Heart right ventricle (tissue), 16 donors: ENCODE results near the gene LPAR1. TPM values are rescaled to one million over a fixed set of nuclear protein-coding genes. Genes with fewer than 3 reads are reported as not detected.

Experiments used
- ATAC-seq, 8 donors: fragments of 200-7000 bp; cut with Tn5 transposase; one replicate each; pipeline ENCODE4 v1.9.1; 2020; ENCODE audit warnings: mild to moderate bottlenecking in 8 of 8, moderate library complexity in 8 of 8, moderate number of reproducible peaks in 1 of 8
- DNase-seq, 2 donors: peaks; one replicate each; pipeline ENCODE4 v3.0.0-alpha.2; 2020
- H3K27ac ChIP-seq, 10 donors: fragments of 200-600 bp; sonication (generic) in 2 of 10; one replicate each; pipeline versions ENCODE4 v1.5.0 to v1.8.0; 2020 to 2022; ENCODE audit warnings: mild to moderate bottlenecking in 3 of 10
- H3K27me3 ChIP-seq, 7 donors: fragments of 200-600 bp; one replicate each; pipeline ENCODE4 v1.8.0; 2021 to 2022; ENCODE audit warnings: mild to moderate bottlenecking in 2 of 7
- H3K36me3 ChIP-seq, 9 donors: fragments of 200-600 bp; sonication (generic) in 1 of 9; one replicate each; pipeline versions ENCODE4 v1.5.0 to v1.8.0; 2020 to 2022; ENCODE audit warnings: mild to moderate bottlenecking in 2 of 9
- H3K4me1 ChIP-seq, 9 donors: fragments of 200-600 bp; sonication (generic) in 1 of 9; one replicate each; pipeline versions ENCODE4 v1.5.0 to v1.8.0; 2020 to 2022; ENCODE audit warnings: mild to moderate bottlenecking in 4 of 9
- H3K4me3 ChIP-seq, 10 donors: fragments of 200-600 bp; sonication (generic) in 2 of 10; one replicate each; pipeline versions ENCODE4 v1.5.0 to v1.8.0; 2020 to 2022; ENCODE audit warnings: mild to moderate bottlenecking in 7 of 10, moderate library complexity in 2 of 10
- H3K9me3 ChIP-seq, 11 donors: fragments of 200-600 bp in 10 of 11; sonication (generic) in 2 of 11; one replicate each; pipeline versions ENCODE4 v1.5.0 to v1.8.0; 2013 to 2022; ENCODE audit warnings: mild to moderate bottlenecking in 2 of 11, control low read depth in 1 of 11, moderate library complexity in 1 of 11
- CTCF ChIP-seq, 9 donors: fragments of 200-600 bp; sonication (generic) in 2 of 9; IDR thresholded peaks; one replicate each; pipeline versions ENCODE4 v1.5.0 to v1.8.0; 2021 to 2022; ENCODE audit warnings: antibody characterized with exemption in 9 of 9, mild to moderate bottlenecking in 5 of 9, moderate library complexity in 1 of 9
- WGBS, 2 donors: extraction: QIAGEN DNeasy Blood & Tissue Kit; methylation state at CpG; one replicate each; pipeline ENCODE4 v1.1.7; 2013; ENCODE audit warnings: inconsistent platforms in 1 of 2; 5-methylcytosine and 5-hydroxymethylcytosine counted together
- intact Hi-C, 10 donors: fragments of 100-400 bp; cut with DNase I; formaldehyde crosslinking; loops; one replicate each; pipeline versions ENCODE4 v1.11.1 to v1.14.2; 2022
- polyA plus RNA-seq, 2 donors: library from polyadenylated mRNA; stranded (reverse); fragments of 200-250 nt; gene quantifications; one replicate each; pipeline ENCODE4 v1.2.3, GENCODE V29; 2013
- total RNA-seq, 10 donors: library from RNA; stranded (reverse); fragmentation: NEBNext Ultra II Directional in 3 of 10; extraction: Animal tissue kit (Norgen Biotek cat#: 25700) in 3 of 10; gene quantifications; one replicate each; pipeline versions ENCODE4 v1.2.1 to v1.2.4, GENCODE V29; 2021 to 2023
- donor health status: Arrhythmogenic right ventricular cardiomyopathy.
- donor health status: ischemic (EF 13 %, LVEDD 7.1; RV severe dilation, severe dysfunction).
- donor health status: healthy with polysubstance abuse.
- donor health status: DM: no; HTN: yes; CAD: no.
- donor health status: DM: no; HTN: no; CAD: no.
- donor health status: ischemic (EF 25% LVEDD 6.9; RV normal size, moderate dysfunction).
- donor health status: ischemic (EF 25% LVEDD 5.7; RV mildly dilated, moderate dysfunction).
- donor health status: healthy.
- donor health status: DM: yes; HTN: yes; CAD: no.
- donor health status: Ischemic cardiomyopathy.
- donor health status: ischemic (EF 35%, LVEDD 5.7; RV mildly dilated, moderate dysfunction).
- donor health status: nonischemic (EF 11% LVEDD 7.7; RV severe dilation, severe dysfunction).
- donor health status: DM: yes; HTN: yes; CAD: no.
- donor health status: PGD.
- donor health status: ischemic (EF 29% LVEDD 5.4; RV normal size, mild dysfunction).
- donor health status: nonischemic (EF 23%, LVEDD 6.1; RV moderate dilation, normal function).

Gene LPAR1
- total and polyA plus RNA-seq, 12 donors = 4.0 to 16.6 (median 7.7) TPM

GRCh38 chr9:110994771-110995241 is 43.5 kb downstream of the LPAR1 start:
- Histone ChIP-seq H3K4me1 (peaks cover 0 to 27% (median 0%) of the 10 kb centered on the region in 9 donors), H3K4me3 (no peak overlapping the region), H3K27me3 (peaks cover 0 to 4% (median 0%) of the 10 kb centered on the region in 7 donors), H3K27ac (peak overlapping the region in 5 of 10 donors; percentile 11 to 70 (median 24)), H3K9me3 (peaks cover 0 to under 1% (median 0%) of the 10 kb centered on the region in 11 donors), H3K36me3 (no peaks in the 10 kb centered on the region)
- WGBS, 2 donors = 58 to 63% methylated on average over 4 of the region's 4 CpGs
- intact Hi-C loops = no loop called here
- no peak for ATAC-seq
- no peak for TF ChIP-seq CTCF (IDR thresholded peaks at IDR 0.05)
- DNase-seq = no peak

GRCh38 chr9:110990481-110990880 is 47.8 kb downstream of the LPAR1 start:
- no peak for TF ChIP-seq CTCF (IDR thresholded peaks at IDR 0.05)
- Histone ChIP-seq H3K9me3 (peaks cover 0 to 14% (median 0%) of the 10 kb centered on the region in 11 donors), H3K4me1 (peaks cover 0 to 15% (median 0%) of the 10 kb centered on the region in 9 donors), H3K36me3 (no peaks in the 10 kb centered on the region), H3K4me3 (no peak overlapping the region), H3K27me3 (peaks cover 0 to 4% (median 0%) of the 10 kb centered on the region in 7 donors), H3K27ac (no peak overlapping the region)
- 97 to 98% methylated on average over 2 of the region's 2 CpGs for WGBS, 2 donors
- ATAC-seq = no peak
- no peak for DNase-seq
- intact Hi-C loops = no loop called here

GRCh38 chr9:110986529-110986928 is 51.7 kb downstream of the LPAR1 start:
- ATAC-seq (no peak), DNase-seq (no peak)
- Histone ChIP-seq H3K36me3 (no peaks in the 10 kb centered on the region), H3K4me1 (no peaks in the 10 kb centered on the region), H3K4me3 (no peak overlapping the region), H3K27me3 (no peaks in the 10 kb centered on the region), H3K27ac (no peak overlapping the region), H3K9me3 (peaks cover 0 to 22% (median 0%) of the 10 kb centered on the region in 11 donors)
- TF ChIP-seq CTCF (IDR thresholded peaks at IDR 0.05) = no peak
- intact Hi-C loops = no loop called here
- WGBS, 2 donors = 90 to 100% methylated on average over 1 of the region's 1 CpG

GRCh38 chr9:110984890-110985437 is 53.3 kb downstream of the LPAR1 start:
- intact Hi-C loops = no loop called here
- Histone ChIP-seq H3K36me3 (no peaks in the 10 kb centered on the region), H3K27me3 (no peaks in the 10 kb centered on the region), H3K27ac (no peak overlapping the region), H3K9me3 (peaks cover 0 to 24% (median 0%) of the 10 kb centered on the region in 11 donors), H3K4me3 (no peak overlapping the region), H3K4me1 (no peaks in the 10 kb centered on the region)
- DNase-seq = no peak
- TF ChIP-seq CTCF (IDR thresholded peaks at IDR 0.05) = no peak
- no peak for ATAC-seq
- 64 to 69% methylated on average over 2 of the region's 2 CpGs for WGBS, 2 donors
